H9 (cell line): ENCODE results near the gene TPD52L1. TPM values are rescaled to one million over a fixed set of nuclear protein-coding genes. Genes with fewer than 3 reads are reported as not detected.
A peak's percentile ranks its signal among the peaks of the same experiment; 100 is the strongest.

ENCODE experiments used
- DNase-seq: peaks from one replicate; pipeline ENCODE4 v3.0.0-alpha.2; 2017
- H2AFZ ChIP-seq: one replicate; pipeline ENCODE4 v1.6.1; 2013; ENCODE audit warnings: mild to moderate bottlenecking, low read length, control low read depth, moderate library complexity
- H2AK5ac ChIP-seq: 2 replicates; pipeline ENCODE4 v1.6.1; 2013; ENCODE audit warnings: low read length, control low read depth, mixed read lengths; ENCODE audit not compliant: insufficient read length
- H2BK120ac ChIP-seq: one replicate; pipeline ENCODE4 v1.6.1; 2013; ENCODE audit warnings: low read depth, mild to moderate bottlenecking, low read length, control low read depth, inconsistent platforms; ENCODE audit not compliant: poor library complexity, severe bottlenecking
- H2BK12ac ChIP-seq: 2 replicates; pipeline ENCODE4 v1.6.1; 2013; ENCODE audit warnings: low read length, control low read depth, mixed read lengths, low read depth; ENCODE audit not compliant: insufficient read length
- H2BK15ac ChIP-seq: 2 replicates; pipeline ENCODE4 v1.6.1; 2013; ENCODE audit warnings: low read depth, low read length, control low read depth
- H2BK20ac ChIP-seq: one replicate; pipeline ENCODE4 v1.6.1; 2013; ENCODE audit warnings: low read depth, mild to moderate bottlenecking, low read length, control low read depth, inconsistent platforms; ENCODE audit not compliant: poor library complexity, severe bottlenecking
- H2BK5ac ChIP-seq: 2 replicates; pipeline ENCODE4 v1.6.1; 2013; ENCODE audit warnings: low read length, control low read depth, mixed read lengths; ENCODE audit not compliant: insufficient read length
- H3K14ac ChIP-seq: 2 replicates; pipeline ENCODE4 v1.6.1; 2013; ENCODE audit warnings: low read length, control low read depth; ENCODE audit not compliant: insufficient read depth
- H3K18ac ChIP-seq: 2 replicates; pipeline ENCODE4 v1.6.1; 2013; ENCODE audit warnings: low read depth, mild to moderate bottlenecking, mixed read lengths, low read length, control low read depth; ENCODE audit not compliant: insufficient read length
- H3K23ac ChIP-seq: 2 replicates; pipeline ENCODE4 v1.6.1; 2013; ENCODE audit warnings: low read length, control low read depth, mixed read lengths, low read depth; ENCODE audit not compliant: insufficient read length
- H3K23me2 ChIP-seq: 2 replicates; pipeline ENCODE4 v1.6.1; 2013; ENCODE audit warnings: low read depth, mild to moderate bottlenecking, mixed read lengths, low read length, control low read depth; ENCODE audit not compliant: insufficient read length, poor library complexity, severe bottlenecking
- H3K27ac ChIP-seq: 2 replicates; pipeline ENCODE4 v1.5.1; 2013; ENCODE audit warnings: low read length, control low read depth, mixed read lengths, low read depth; ENCODE audit not compliant: insufficient read length
- H3K27me3 ChIP-seq: 2 replicates; pipeline ENCODE4 v1.6.1; 2013; ENCODE audit warnings: low read length, control low read depth, inconsistent platforms; ENCODE audit not compliant: insufficient read depth
- H3K4ac ChIP-seq: 2 replicates; pipeline ENCODE4 v1.6.1; 2013; ENCODE audit warnings: low read depth, mild to moderate bottlenecking, control low read depth, inconsistent platforms, low read length, moderate library complexity
- H3K4me1 ChIP-seq: 2 replicates; pipeline ENCODE4 v1.6.1; 2013; ENCODE audit warnings: low read length, control low read depth, inconsistent platforms; ENCODE audit not compliant: insufficient read depth
- H3K4me2 ChIP-seq: 2 replicates; pipeline ENCODE4 v1.6.1; 2013; ENCODE audit warnings: low read length, control low read depth, mixed read lengths; ENCODE audit not compliant: insufficient read length, insufficient read depth
- H3K56ac ChIP-seq: 2 replicates; pipeline ENCODE4 v1.6.1; 2013; ENCODE audit warnings: low read depth, mild to moderate bottlenecking, mixed read lengths, low read length, control low read depth; ENCODE audit not compliant: insufficient read length
- H3K79me1 ChIP-seq: 2 replicates; pipeline ENCODE4 v1.6.1; 2013; ENCODE audit warnings: low read depth, mild to moderate bottlenecking, moderate library complexity, low read length, control low read depth, inconsistent platforms; ENCODE audit not compliant: insufficient read depth, poor library complexity, severe bottlenecking
- H3K79me2 ChIP-seq: 2 replicates; pipeline ENCODE4 v1.6.1; 2013; ENCODE audit warnings: low read length, control low read depth, inconsistent platforms; ENCODE audit not compliant: insufficient read depth
- H3K9ac ChIP-seq: 2 replicates; pipeline ENCODE4 v1.6.1; 2013; ENCODE audit warnings: low read length, control low read depth, mixed read lengths; ENCODE audit not compliant: insufficient read length; ENCODE audit errors: extremely low read depth
- H3K9me3 ChIP-seq: one replicate; pipeline ENCODE4 v1.6.1; 2013; ENCODE audit warnings: low read depth, low read length, inconsistent platforms; ENCODE audit not compliant: control insufficient read depth
- H3T11ph ChIP-seq: one replicate; pipeline ENCODE4 v1.6.1; 2013; ENCODE audit warnings: mild to moderate bottlenecking, low read length, control low read depth, inconsistent platforms
- H4K20me1 ChIP-seq: one replicate; pipeline ENCODE4 v1.6.1; 2013; ENCODE audit not compliant: control insufficient read depth, insufficient read length, insufficient read depth
- H4K5ac ChIP-seq: 2 replicates; pipeline ENCODE4 v1.6.1; 2013; ENCODE audit warnings: low read depth, mild to moderate bottlenecking, mixed read lengths, low read length, control low read depth; ENCODE audit not compliant: insufficient read length
- H4K8ac ChIP-seq: replicated peaks from 2 replicates; pipeline ENCODE4 v1.6.1; 2013; ENCODE audit warnings: low read length, control low read depth, mixed read lengths, low read depth; ENCODE audit not compliant: insufficient read length
- H4K91ac ChIP-seq: 2 replicates; pipeline ENCODE4 v1.6.1; 2013; ENCODE audit warnings: low read depth, mild to moderate bottlenecking, moderate library complexity, mixed read lengths, low read length, control low read depth; ENCODE audit not compliant: insufficient read length
- H3K27ac Mint-ChIP-seq, 3 experiments: 2 replicates in 2 of 3; 3 replicates in 1 of 3; pipeline ENCODE4 v1.8.0; 2020 to 2021; ENCODE audit warnings: mixed read lengths in 3 of 3, mild to moderate bottlenecking in 1 of 3, moderate library complexity in 1 of 3
- H3K27me3 Mint-ChIP-seq: 2 replicates; pipeline ENCODE4 v1.8.0; 2021; ENCODE audit warnings: low read depth, mild to moderate bottlenecking, moderate library complexity, mixed read lengths
- H3K36me3 Mint-ChIP-seq, 3 experiments: 2 replicates in 2 of 3; 3 replicates in 1 of 3; pipeline ENCODE4 v1.8.0; 2020 to 2021; ENCODE audit warnings: low read depth in 3 of 3, mixed read lengths in 3 of 3; ENCODE audit not compliant: insufficient read depth in 1 of 3
- H3K4me1 Mint-ChIP-seq, 2 experiments: 2 replicates each; pipeline ENCODE4 v1.8.0; 2020; ENCODE audit warnings: mixed read lengths in 2 of 2
- H3K4me3 Mint-ChIP-seq, 2 experiments: 2 replicates in 1 of 2; 3 replicates in 1 of 2; pipeline ENCODE4 v1.8.0; 2020 to 2021; ENCODE audit warnings: mild to moderate bottlenecking in 2 of 2, mixed read lengths in 2 of 2, moderate library complexity in 1 of 2
- H3K9me3 Mint-ChIP-seq, 2 experiments: 2 replicates in 1 of 2; 3 replicates in 1 of 2; pipeline ENCODE4 v1.8.0; 2020; ENCODE audit warnings: mild to moderate bottlenecking in 2 of 2, mixed read lengths in 2 of 2, moderate library complexity in 1 of 2
- WGBS: extraction: QIAGEN DNeasy Blood & Tissue Kit; methylation state at CpG from one replicate; pipeline ENCODE4 v1.1.7; 2013; ENCODE audit warnings: missing lambda C conversion rate, low lambda C conversion rate, mixed read lengths; ENCODE audit not compliant: insufficient read length; ENCODE audit errors: extremely low coverage; 5-methylcytosine and 5-hydroxymethylcytosine counted together
- total RNA-seq: library from RNA; stranded (reverse); gene quantifications from 2 replicates; pipeline ENCODE4 v1.2.1, GENCODE V29; 2021
- TF ChIP-seq, protein P1 (sequence below): fragments of 200-600 bp; sonication (generic); conservative IDR thresholded peaks from 3 replicates; pipeline ENCODE4 v1.8.0; 2021; ENCODE audit warnings: antibody characterized with exemption, mild to moderate bottlenecking

TPD52L1 gene
- total RNA-seq, 1 experiment from 2014 or later = 6.6 TPM

DNA sequence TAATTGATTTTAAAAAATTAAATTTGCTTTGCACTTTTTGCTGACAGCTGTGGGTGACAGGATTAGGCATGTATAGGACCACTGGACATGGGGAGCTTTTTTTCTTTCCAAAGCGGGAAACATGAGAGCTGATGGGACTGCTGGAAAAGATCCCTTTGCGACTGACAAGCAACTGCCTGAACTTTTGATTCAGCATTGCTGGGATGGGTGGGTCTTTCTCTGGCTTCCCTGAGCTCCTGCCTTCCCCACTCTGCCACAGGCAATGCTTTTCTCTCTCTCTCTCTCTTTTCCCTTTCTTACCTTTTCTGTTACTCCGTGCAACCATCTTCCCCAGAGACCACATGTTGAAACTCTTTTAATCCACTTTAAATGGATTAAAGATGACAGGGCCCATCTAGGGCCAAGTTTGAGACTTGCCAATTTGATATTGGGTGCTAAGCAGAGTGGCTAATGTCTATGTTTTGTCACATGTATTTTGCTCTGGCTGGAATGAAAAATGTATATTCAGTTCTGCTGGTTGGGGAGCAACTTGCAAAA, 33.5 kb upstream of the TPD52L1 start:
- no peak overlapping the region for H2AFZ ChIP-seq
- no CpG with 5 or more reads among the region's 3 CpGs for WGBS
- H3K9me3 Mint-ChIP-seq = peaks cover 3 to 6% of the 10 kb centered on the region in 2 experiments; a peak in 3 of 5 replicates

More for the DNA sequence above, 33.5 kb upstream of the TPD52L1 start:
- DNase-seq = no peak
- Histone ChIP-seq H2BK5ac (no peak overlapping the region), H3K14ac (no peak overlapping the region), H4K8ac (no peak overlapping the region), H3K27me3 (no peaks in the 10 kb centered on the region), H3K4me1 (no peaks in the 10 kb centered on the region), H2BK20ac (no peak overlapping the region), H3K23ac (no peak overlapping the region), H3K79me1 (no peaks in the 10 kb centered on the region), H3K4me2 (no peak overlapping the region), H3T11ph (no peak overlapping the region), H2BK12ac (no peak overlapping the region), H3K56ac (no peak overlapping the region), H2BK15ac (no peak overlapping the region), H4K5ac (no peak overlapping the region), H4K20me1 (no peaks in the 10 kb centered on the region), H3K23me2 (no peaks in the 10 kb centered on the region), H4K91ac (no peak overlapping the region), H3K18ac (no peak overlapping the region), H3K9me3 (no peaks in the 10 kb centered on the region), H3K79me2 (no peaks in the 10 kb centered on the region), H3K27ac (no peak overlapping the region), H3K9ac (no peak overlapping the region), H2BK120ac (no peak overlapping the region), H2AK5ac (no peak overlapping the region), H3K4ac (no peak overlapping the region)
- Mint-ChIP-seq H3K36me3 (peaks cover under 1 to 14% (median 2%) of the 10 kb centered on the region in 3 experiments; a peak in 4 of 7 replicates), H3K4me1 (peaks cover 22 to 23% of the 10 kb centered on the region in 2 experiments), H3K27me3 (no peaks in the 10 kb centered on the region), H3K4me3 (no peak overlapping the region), H3K27ac (peak overlapping the region in 1 of 3 experiments; percentile 3; a peak in 1 of 7 replicates)
- TF ChIP-seq, protein P1, sequence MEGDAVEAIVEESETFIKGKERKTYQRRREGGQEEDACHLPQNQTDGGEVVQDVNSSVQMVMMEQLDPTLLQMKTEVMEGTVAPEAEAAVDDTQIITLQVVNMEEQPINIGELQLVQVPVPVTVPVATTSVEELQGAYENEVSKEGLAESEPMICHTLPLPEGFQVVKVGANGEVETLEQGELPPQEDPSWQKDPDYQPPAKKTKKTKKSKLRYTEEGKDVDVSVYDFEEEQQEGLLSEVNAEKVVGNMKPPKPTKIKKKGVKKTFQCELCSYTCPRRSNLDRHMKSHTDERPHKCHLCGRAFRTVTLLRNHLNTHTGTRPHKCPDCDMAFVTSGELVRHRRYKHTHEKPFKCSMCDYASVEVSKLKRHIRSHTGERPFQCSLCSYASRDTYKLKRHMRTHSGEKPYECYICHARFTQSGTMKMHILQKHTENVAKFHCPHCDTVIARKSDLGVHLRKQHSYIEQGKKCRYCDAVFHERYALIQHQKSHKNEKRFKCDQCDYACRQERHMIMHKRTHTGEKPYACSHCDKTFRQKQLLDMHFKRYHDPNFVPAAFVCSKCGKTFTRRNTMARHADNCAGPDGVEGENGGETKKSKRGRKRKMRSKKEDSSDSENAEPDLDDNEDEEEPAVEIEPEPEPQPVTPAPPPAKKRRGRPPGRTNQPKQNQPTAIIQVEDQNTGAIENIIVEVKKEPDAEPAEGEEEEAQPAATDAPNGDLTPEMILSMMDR = no peak
